ENCODE data around the gene GATAD2B.

The GATAD2B gene

DNA sequence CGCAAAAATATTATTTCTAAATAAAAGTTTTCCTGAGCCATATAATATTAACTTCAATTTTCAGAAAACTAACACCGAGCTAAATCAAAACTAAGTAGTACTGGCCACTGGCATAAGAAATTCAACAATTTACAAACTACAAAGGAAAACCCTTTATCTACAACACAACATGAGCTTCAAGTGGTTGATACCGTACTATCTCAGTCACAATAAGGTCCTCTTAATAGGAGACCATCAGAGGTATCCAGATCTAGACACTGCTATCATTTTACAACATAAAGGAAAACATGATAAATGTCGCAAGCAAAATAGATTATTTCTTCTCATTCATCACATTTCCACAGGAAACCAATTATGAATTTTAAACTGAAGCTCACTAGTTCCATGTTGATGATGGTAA is 39.5 kb downstream of the GATAD2B start:
- DNase-seq (ENCODE audit: low read depth), result no peak
- H3K4me3 ChIP-seq (ENCODE audit: low read depth, low read length), result no peak overlapping the region
- TF ChIP-seq, protein P1, sequence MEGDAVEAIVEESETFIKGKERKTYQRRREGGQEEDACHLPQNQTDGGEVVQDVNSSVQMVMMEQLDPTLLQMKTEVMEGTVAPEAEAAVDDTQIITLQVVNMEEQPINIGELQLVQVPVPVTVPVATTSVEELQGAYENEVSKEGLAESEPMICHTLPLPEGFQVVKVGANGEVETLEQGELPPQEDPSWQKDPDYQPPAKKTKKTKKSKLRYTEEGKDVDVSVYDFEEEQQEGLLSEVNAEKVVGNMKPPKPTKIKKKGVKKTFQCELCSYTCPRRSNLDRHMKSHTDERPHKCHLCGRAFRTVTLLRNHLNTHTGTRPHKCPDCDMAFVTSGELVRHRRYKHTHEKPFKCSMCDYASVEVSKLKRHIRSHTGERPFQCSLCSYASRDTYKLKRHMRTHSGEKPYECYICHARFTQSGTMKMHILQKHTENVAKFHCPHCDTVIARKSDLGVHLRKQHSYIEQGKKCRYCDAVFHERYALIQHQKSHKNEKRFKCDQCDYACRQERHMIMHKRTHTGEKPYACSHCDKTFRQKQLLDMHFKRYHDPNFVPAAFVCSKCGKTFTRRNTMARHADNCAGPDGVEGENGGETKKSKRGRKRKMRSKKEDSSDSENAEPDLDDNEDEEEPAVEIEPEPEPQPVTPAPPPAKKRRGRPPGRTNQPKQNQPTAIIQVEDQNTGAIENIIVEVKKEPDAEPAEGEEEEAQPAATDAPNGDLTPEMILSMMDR (conservative IDR thresholded peaks at IDR 0.05; ENCODE audit: low read depth, low read length), result no peak

DNA sequence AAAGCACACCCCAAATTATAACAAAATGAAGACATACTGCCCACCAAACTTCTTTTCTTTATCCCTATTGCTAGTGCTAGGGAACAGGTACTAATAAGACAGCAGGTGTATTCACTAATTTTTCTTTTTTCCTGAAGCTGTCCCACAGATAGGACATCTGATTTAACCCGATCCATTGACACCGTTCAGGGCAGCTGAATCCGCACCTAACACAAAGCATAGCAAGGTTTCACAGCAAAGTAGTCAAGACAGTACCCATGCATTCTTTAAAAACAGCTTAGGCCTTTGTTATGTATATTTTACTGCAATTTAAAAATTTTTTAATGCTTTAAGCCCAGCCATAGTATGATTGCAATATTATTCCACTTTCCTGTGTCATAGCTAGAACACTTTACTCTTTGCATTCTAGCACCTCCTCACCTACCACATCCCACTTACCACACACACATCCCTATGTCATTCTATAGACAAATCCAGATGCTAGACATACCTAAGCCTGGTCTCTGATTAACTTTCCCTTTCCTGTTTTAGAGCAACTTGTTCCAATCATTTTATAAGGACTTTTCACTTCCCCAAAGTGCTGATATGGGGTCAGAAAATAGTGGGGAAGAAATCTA is 40.4 kb downstream of the GATAD2B start:
- H3K4me3 ChIP-seq (ENCODE audit: low read depth, low read length), result no peak overlapping the region

DNA sequence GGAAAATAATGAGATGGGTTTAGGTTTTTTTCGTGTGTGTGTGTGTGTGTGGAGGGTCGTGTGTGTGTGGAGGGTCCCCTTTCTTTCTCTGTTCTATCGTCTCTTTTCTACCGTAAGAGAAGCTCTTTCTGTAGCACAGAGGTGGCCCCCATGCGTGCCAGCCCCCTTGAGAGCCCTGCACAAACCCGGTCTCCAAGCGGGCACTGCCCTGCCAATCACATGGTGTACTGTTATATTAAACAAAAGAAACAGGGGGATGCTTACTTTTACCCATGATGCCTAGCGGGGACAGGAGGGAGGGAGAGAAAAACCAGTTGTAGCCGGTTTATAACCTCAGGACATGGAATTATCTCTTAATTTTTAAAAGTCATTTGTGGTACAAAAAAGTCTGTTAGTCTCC is 41.0 kb downstream of the GATAD2B start:
- H3K4me3 ChIP-seq (ENCODE audit: low read depth, low read length), result peak overlapping the region; percentile 58
- peak; percentile 70 for DNase-seq (ENCODE audit: low read depth)
- TF ChIP-seq, protein P1 (conservative IDR thresholded peaks at IDR 0.05; ENCODE audit: low read depth, low read length), result no peak

More for the DNA sequence above, 40.4 kb downstream of the GATAD2B start:
- TF ChIP-seq, protein P1 (conservative IDR thresholded peaks at IDR 0.05; ENCODE audit: low read depth, low read length), result no peak
- DNase-seq (ENCODE audit: low read depth), result no peak

DNA sequence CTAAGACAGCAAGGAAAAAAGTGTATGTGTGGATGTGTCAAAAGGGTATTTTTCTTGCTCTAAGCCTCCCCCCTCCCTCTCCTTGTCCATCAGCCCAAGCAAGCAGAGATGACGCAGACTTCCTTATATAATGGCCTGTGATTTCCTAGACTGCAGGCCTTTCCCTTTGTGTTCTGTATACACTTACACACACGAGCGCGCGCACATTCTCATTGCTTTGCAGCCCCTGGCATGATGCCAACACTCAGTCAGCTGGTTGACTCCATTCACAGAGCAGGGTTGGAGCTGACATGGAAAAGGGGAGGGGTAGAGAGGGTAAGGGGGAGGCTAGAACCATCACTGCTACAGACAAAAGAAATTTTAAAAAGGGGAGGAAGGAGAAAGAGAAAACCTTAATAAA is 41.8 kb downstream of the GATAD2B start:
- peak; percentile 98 for DNase-seq (ENCODE audit: low read depth)
- H3K4me3 ChIP-seq (ENCODE audit: low read depth, low read length), result peak overlapping the region; percentile 58
- TF ChIP-seq, protein P1 (conservative IDR thresholded peaks at IDR 0.05; ENCODE audit: low read depth, low read length), result no peak

DNA sequence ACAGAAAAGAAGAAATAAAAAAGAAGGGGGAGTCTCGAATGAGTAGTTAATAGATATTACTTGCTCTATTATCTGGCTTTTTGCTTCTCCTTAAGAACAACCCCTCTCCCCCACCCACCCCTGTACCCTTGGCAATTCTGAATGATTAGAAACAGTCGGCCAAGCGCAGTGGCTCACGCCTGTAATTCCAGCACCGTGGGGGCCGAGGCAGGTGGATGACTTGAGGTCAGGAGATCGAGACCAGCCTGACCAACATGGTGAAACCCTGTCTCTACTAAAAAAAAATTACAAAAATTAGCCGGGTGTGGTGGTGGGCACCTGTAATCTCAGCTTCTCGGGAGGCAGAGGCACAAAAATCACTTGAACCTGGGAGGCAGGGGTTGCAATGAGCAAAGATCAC is 42.7 kb downstream of the GATAD2B start:
- TF ChIP-seq, protein P1 (conservative IDR thresholded peaks at IDR 0.05; ENCODE audit: low read depth, low read length), result no peak
- H3K4me3 ChIP-seq (ENCODE audit: low read depth, low read length), result no peak overlapping the region
- DNase-seq (ENCODE audit: low read depth), result no peak

DNA sequence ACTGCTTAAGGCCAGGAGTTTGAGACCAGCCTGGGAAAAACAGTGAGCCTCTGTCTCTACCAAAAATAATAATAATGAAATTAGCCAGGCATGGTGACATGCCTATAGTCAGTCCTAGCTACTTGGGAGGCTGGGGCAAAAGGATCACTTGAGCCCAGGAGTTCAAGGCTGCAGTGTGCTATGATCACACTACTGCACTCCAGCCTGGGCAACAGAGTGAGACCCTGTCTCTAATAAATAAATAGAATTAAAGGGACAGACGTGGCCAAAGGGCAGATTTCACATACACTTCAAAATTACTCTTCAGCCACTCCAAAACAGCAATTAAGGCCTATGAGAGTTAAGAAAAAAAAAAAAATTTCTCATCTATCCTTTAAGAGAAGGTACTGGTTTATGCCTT is 45.7 kb downstream of the GATAD2B start:
- H3K4me3 ChIP-seq (ENCODE audit: low read depth, low read length), result no peak overlapping the region
- no peak for DNase-seq (ENCODE audit: low read depth)
- TF ChIP-seq, protein P1 (conservative IDR thresholded peaks at IDR 0.05; ENCODE audit: low read depth, low read length), result no peak

DNA sequence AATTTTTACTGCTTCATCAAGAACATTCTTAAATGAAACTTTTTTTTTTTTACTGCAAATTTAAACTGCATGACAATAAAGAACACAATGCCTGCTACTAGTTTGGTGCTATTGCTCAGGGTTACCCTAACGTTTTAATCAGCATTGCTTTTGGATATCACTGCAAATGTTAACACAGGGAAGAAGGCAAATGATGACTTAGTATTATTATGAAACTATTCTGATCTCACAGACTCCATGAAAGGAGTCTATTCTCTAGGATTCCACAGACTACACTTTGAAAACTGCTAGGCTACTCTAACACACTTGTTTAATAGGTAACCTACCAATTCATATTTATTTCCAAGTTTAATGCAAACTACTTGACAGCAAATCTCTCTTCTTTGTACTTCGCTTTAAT is 49.8 kb downstream of the GATAD2B start:
- TF ChIP-seq, protein P1 (conservative IDR thresholded peaks at IDR 0.05; ENCODE audit: low read depth, low read length), result no peak
- no peak for DNase-seq (ENCODE audit: low read depth)
- no peak overlapping the region for H3K4me3 ChIP-seq (ENCODE audit: low read depth, low read length)
